ENCODE measurements around the gene MELTF. TPM values are rescaled to one million over a fixed set of nuclear protein-coding genes. Genes with fewer than 3 reads are reported as not detected.

Gene MELTF
- total and polyA plus RNA-seq, 12 donors, result 0.47 to 11.3 (median 1.4) TPM; not detected in 1

DNA sequence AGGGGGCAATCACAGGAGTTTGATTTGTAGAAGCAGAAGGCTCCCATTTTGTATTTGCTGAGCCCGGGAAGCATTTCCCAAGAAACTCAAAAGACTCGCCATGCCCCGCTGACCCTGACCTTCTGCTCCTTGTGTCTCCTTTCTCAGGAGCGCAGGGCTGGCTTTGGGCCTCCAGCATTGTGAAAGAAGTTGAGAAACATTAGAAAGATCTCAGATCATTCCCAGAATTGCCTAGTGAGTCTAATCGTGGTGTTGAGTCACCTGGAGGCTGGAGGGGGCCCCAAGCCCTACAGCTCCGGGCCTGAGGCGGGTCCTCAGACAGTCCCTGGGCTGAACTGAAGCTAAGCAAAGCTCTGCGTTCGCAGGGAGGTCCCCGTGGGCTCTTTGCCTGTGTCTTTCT, 50.1 kb downstream of the MELTF start:
- peaks cover 0 to 3% of the 10 kb centered on the region in 2 donors for H3K4me1 ChIP-seq (replicated peaks in 1 of 2)
- H3K27ac ChIP-seq, result no peak overlapping the region
- peaks cover 4% of the 10 kb centered on the region for H3K27me3 ChIP-seq
- no peak for TF ChIP-seq POLR2A (IDR thresholded peaks at IDR 0.05)
- TF ChIP-seq, protein P1, sequence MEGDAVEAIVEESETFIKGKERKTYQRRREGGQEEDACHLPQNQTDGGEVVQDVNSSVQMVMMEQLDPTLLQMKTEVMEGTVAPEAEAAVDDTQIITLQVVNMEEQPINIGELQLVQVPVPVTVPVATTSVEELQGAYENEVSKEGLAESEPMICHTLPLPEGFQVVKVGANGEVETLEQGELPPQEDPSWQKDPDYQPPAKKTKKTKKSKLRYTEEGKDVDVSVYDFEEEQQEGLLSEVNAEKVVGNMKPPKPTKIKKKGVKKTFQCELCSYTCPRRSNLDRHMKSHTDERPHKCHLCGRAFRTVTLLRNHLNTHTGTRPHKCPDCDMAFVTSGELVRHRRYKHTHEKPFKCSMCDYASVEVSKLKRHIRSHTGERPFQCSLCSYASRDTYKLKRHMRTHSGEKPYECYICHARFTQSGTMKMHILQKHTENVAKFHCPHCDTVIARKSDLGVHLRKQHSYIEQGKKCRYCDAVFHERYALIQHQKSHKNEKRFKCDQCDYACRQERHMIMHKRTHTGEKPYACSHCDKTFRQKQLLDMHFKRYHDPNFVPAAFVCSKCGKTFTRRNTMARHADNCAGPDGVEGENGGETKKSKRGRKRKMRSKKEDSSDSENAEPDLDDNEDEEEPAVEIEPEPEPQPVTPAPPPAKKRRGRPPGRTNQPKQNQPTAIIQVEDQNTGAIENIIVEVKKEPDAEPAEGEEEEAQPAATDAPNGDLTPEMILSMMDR (IDR thresholded peaks at IDR 0.05), result no peak
- no peaks in the 10 kb centered on the region for H3K9me3 ChIP-seq (replicated peaks in 1 of 3)
- 57 to 76% (median 66%) methylated on average over 9 to 10 of the region's 10 CpGs for WGBS, 4 donors
- DNase-seq, result peak in 6 of 7 donors; percentile 44 to 82 (median 70)
- H3K4me3 ChIP-seq, result no peak overlapping the region
- intact Hi-C loops (cut with DNase I), result no loop called here
- H3K36me3 ChIP-seq (replicated peaks in 1 of 2), result no peaks in the 10 kb centered on the region

DNA sequence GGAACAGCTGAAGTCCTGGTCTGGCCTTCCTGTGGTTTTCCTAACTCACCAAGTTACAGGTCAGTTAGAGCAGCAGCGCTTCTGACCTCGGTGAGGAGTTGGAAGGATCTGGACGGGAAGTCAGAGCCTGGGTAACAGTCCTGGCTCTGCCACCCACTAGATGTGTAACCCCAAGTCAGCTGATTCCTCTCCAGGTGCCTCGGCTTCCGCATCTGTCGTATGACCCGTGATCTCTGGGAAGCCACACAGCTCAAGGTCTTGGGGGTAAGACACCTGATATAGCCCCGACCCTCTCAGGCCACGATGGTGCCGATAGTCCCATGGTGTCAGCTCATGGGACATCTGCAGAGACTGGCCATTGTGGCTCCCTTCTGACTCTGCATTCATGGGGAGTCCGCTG, 52.7 kb downstream of the MELTF start:
- intact Hi-C loops (cut with DNase I), result no loop called here
- Histone ChIP-seq H3K36me3 (replicated peaks in 1 of 2) (no peaks in the 10 kb centered on the region), H3K27ac (no peak overlapping the region), H3K4me1 (replicated peaks in 1 of 2) (peaks cover 0 to 3% of the 10 kb centered on the region in 2 donors), H3K9me3 (replicated peaks in 1 of 3) (no peaks in the 10 kb centered on the region), H3K4me3 (no peak overlapping the region), H3K27me3 (no peaks in the 10 kb centered on the region)
- TF ChIP-seq, protein P1 (IDR thresholded peaks at IDR 0.05), result no peak
- TF ChIP-seq POLR2A (IDR thresholded peaks at IDR 0.05), result no peak
- 73 to 93% (median 81%) methylated on average over 6 to 11 of the region's 11 CpGs for WGBS, 4 donors
- no peak for DNase-seq

DNA sequence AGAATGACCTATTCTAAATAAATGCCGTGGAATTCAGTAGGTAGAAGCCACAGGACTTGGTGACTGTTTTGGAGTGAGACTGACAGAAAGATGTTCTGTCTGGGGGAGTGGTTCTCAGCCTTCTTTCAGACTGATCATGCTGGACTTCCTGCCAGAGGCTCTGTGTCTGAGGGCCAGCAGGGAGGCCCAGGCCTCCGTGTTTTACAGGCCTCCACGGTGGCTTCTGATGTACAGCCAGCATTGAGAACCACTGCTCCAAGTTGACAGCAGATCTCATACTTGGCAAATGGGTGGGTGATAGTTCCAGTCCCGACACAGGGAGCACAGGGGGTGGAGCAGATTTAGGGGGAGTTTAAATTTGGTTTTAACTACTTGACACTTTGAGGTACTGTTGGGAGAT, 54.3 kb downstream of the MELTF start:
- no peaks in the 10 kb centered on the region for H3K36me3 ChIP-seq (replicated peaks in 1 of 2)
- no peaks in the 10 kb centered on the region for H3K9me3 ChIP-seq (replicated peaks in 1 of 3)
- no peak overlapping the region for H3K27ac ChIP-seq
- WGBS, 4 donors, result 74 to 83% (median 76%) methylated on average over 3 to 4 of the region's 4 CpGs
- intact Hi-C loops (cut with DNase I), result no loop called here
- no peak for DNase-seq
- peaks cover 0 to 3% of the 10 kb centered on the region in 2 donors for H3K4me1 ChIP-seq (replicated peaks in 1 of 2)
- TF ChIP-seq POLR2A (IDR thresholded peaks at IDR 0.05), result no peak
- TF ChIP-seq, protein P1 (IDR thresholded peaks at IDR 0.05), result no peak
- no peak overlapping the region for H3K4me3 ChIP-seq
- no peaks in the 10 kb centered on the region for H3K27me3 ChIP-seq

DNA sequence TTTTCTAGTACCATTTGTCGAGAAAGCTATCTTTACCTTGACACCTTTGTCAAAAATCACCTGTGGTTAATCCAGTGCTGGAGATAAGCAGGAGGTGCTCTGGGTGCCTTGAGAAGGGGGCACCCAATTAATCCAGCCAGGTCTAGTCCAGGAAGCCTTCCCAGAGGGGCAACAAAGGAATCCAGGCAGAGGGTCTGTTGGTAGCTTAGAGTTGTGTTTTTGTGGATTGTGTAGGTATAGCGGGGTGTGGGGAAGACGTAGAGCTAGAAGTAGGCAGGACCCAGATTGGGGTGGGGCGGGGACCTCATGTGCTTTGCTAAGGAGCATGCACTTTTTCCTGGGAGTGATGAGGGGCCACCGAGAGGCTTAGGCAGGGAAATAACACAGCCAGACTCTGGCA, 55.0 kb downstream of the MELTF start:
- Histone ChIP-seq H3K4me3 (no peak overlapping the region), H3K9me3 (replicated peaks in 1 of 3) (no peaks in the 10 kb centered on the region), H3K4me1 (replicated peaks in 1 of 2) (peaks cover 0 to 3% of the 10 kb centered on the region in 2 donors), H3K36me3 (replicated peaks in 1 of 2) (no peaks in the 10 kb centered on the region), H3K27ac (no peak overlapping the region), H3K27me3 (no peaks in the 10 kb centered on the region)
- peak in 1 of 7 donors; percentile 9 for DNase-seq
- no peak for TF ChIP-seq POLR2A (IDR thresholded peaks at IDR 0.05)
- TF ChIP-seq, protein P1 (IDR thresholded peaks at IDR 0.05), result no peak
- intact Hi-C loops (cut with DNase I), result no loop called here
- 87 to 91% (median 88%) methylated on average over 5 of the region's 5 CpGs for WGBS, 4 donors

Data from adrenal gland (tissue), 12 donors.